ENCODE results near the gene MMP15. TPM values are rescaled to one million over a fixed set of nuclear protein-coding genes. Genes with fewer than 3 reads are reported as not detected.

MMP15 gene
- total and polyA plus RNA-seq, 7 donors = 2.5 to 6.5 (median 5.9) TPM

- Histone ChIP-seq H3K27ac (no peak overlapping the region), H3K27me3 (ENCODE audit: insufficient read depth in 3 of 3, low read length in 2 of 3) (no peaks in the 10 kb centered on the region), H3K4me3 (no peak overlapping the region), H3K36me3 (ENCODE audit: insufficient read depth in 1 of 2, low read depth in 1 of 2) (peaks cover 3 to 56% of the 10 kb centered on the region in 2 donors), H3K4me1 (peaks cover 7% of the 10 kb centered on the region), H3K9me3 (no peaks in the 10 kb centered on the region)
- ATAC-seq (no peak), DNase-seq (no peak)
- no peak for TF ChIP-seq CTCF (IDR thresholded peaks at IDR 0.05)
- 89 to 90% (median 90%) methylated on average over 26 of the region's 26 CpGs for WGBS, 3 donors
- intact Hi-C loops (cut with DNase I) = no loop called here
These were observed 14.4 kb downstream of the MMP15 start for GRCh38 chr16:58039829-58040495.

GRCh38 chr16:58040496-58040846, 14.9 kb downstream of the MMP15 start:
- ATAC-seq = no peak
- no peaks in the 10 kb centered on the region for H3K27me3 ChIP-seq (ENCODE audit: insufficient read depth in 3 of 3, low read length in 2 of 3)
- no peak overlapping the region for H3K27ac ChIP-seq
- TF ChIP-seq CTCF (IDR thresholded peaks at IDR 0.05) = no peak
- H3K4me1 ChIP-seq = peaks cover 7% of the 10 kb centered on the region
- no peak for DNase-seq
- no peak overlapping the region for H3K4me3 ChIP-seq
- no peaks in the 10 kb centered on the region for H3K9me3 ChIP-seq
- H3K36me3 ChIP-seq (ENCODE audit: insufficient read depth in 1 of 2, low read depth in 1 of 2) = peaks cover 3 to 56% of the 10 kb centered on the region in 2 donors
- 94 to 96% (median 95%) methylated on average over 12 of the region's 12 CpGs for WGBS, 3 donors
- intact Hi-C loops (cut with DNase I) = no loop called here

GRCh38 chr16:58040945-58041627, 15.5 kb downstream of the MMP15 start:
- no peaks in the 10 kb centered on the region for H3K9me3 ChIP-seq
- WGBS, 3 donors = 80 to 86% (median 84%) methylated on average over 14 of the region's 14 CpGs
- TF ChIP-seq CTCF (IDR thresholded peaks at IDR 0.05) = no peak
- no peak overlapping the region for H3K27ac ChIP-seq
- intact Hi-C loops (cut with DNase I) = no loop called here
- ATAC-seq (no peak), DNase-seq (no peak)
- peaks cover 5% of the 10 kb centered on the region for H3K4me1 ChIP-seq
- H3K27me3 ChIP-seq (ENCODE audit: insufficient read depth in 3 of 3, low read length in 2 of 3) = no peaks in the 10 kb centered on the region
- no peak overlapping the region for H3K4me3 ChIP-seq
- peaks cover 3 to 56% of the 10 kb centered on the region in 2 donors for H3K36me3 ChIP-seq (ENCODE audit: insufficient read depth in 1 of 2, low read depth in 1 of 2)

GRCh38 chr16:58041628-58041955, 16.0 kb downstream of the MMP15 start:
- 92 to 94% (median 93%) methylated on average over 18 of the region's 18 CpGs for WGBS, 3 donors
- intact Hi-C loops (cut with DNase I) = no loop called here
- Histone ChIP-seq H3K36me3 (ENCODE audit: insufficient read depth in 1 of 2, low read depth in 1 of 2) (peaks cover 3 to 56% of the 10 kb centered on the region in 2 donors), H3K27me3 (ENCODE audit: insufficient read depth in 3 of 3, low read length in 2 of 3) (no peaks in the 10 kb centered on the region), H3K27ac (no peak overlapping the region), H3K4me3 (no peak overlapping the region), H3K4me1 (peaks cover under 1% of the 10 kb centered on the region), H3K9me3 (no peaks in the 10 kb centered on the region)
- TF ChIP-seq CTCF (IDR thresholded peaks at IDR 0.05) = no peak
- no peak for DNase-seq
- no peak for ATAC-seq

Data from psoas muscle (tissue), 8 donors.